8988T (cell line): ENCODE measurements around the gene SMIM29.

Source experiments
- DNase-seq: peaks from one replicate; pipeline ENCODE4 v3.0.0; 2011

SMIM29 gene

DNA sequence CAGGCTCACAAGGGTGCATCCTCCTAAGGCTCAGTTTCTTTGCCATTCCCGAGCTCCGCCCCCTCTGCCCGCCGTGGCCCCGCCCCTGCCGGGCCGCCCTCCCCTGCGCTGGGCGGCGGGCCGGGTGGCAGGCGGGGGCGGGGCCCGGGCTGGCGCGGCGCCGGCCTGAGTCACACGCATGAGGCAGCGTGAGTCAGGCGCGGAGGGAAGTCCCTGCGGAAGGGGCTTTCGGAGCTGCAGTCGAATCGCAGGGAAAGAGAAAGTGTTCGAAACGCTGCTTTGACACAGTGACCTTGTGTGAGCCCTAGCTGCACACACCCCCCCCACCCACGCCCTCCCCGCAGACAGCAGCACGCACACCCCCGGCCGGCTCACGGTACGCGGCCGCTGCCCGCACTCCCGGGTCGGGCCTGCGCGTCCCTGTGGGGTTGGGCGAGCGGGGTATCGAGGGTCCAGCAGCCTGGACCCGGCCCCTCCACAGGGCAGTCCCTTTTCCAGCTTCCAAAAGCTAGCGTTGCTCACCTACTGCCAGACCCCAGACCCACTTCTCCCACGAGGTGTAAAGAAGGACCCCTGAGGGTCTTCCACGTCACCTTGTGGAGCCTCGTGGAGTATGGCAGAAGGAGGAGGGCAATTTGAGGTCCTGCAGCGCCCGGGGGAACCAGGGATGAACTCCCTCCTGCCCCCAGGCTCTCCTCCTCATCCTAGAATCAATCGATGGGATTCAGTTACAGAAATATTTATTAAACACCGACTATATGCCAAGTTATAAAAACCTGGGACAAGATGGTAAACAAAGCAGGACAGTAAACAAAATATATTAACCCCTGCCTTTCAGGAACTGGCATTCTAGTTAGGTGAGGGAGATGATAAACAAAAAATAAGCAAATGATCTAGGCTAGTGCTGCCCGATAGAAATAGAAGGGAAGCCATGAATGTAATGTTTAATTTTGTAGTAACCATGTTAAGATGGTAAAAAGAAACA is 24.6 kb downstream of the SMIM29 start:
- peak; percentile 93 for DNase-seq

DNA sequence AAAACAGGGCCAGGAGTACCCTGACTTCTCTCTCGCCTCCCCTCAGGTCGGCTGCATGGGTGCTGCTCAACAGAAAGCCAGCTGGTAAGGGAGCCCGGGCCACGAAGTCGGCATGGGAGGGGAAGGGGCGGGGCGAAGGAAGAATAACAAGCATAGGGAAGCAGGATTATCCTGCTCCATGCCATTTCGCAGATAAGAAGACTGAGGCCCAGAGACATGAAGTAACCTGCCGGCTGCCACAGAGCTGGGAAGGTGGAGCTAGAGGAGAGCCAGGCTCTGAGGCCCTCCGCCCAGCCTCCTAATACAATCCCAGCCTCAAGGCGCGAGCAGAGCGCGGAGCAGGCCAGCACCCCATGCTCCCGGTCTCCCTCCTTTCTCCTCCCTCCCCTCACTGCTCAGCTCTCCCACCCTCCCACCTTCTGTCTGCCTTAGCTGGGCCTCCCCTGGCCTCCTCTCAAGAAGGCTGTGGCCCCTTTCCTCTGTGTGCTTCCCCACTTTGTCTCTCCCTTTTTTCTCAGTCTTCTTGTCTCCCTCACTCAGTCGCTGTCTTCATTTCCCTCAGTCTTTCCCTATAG is 25.3 kb downstream of the SMIM29 start:
- DNase-seq = no peak

DNA sequence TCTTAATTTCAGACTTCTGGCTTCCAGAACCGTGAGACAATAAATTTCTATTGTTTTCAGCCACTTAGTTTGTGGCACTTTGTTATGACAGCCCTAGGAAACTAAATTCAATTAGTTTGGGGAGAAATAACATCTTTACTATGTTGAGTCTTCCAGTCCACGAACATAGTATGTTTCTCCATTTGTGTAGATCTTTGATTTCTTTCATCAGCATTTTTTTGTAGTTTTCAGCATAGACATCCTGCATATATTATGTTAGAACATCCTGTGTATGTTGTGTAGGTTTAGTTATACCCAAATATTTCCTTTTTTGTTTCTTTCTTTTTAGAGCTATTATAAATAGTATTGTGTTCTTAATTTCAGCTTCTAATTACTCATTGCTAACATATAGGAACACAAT is 30.1 kb downstream of the SMIM29 start:
- DNase-seq = no peak

DNA sequence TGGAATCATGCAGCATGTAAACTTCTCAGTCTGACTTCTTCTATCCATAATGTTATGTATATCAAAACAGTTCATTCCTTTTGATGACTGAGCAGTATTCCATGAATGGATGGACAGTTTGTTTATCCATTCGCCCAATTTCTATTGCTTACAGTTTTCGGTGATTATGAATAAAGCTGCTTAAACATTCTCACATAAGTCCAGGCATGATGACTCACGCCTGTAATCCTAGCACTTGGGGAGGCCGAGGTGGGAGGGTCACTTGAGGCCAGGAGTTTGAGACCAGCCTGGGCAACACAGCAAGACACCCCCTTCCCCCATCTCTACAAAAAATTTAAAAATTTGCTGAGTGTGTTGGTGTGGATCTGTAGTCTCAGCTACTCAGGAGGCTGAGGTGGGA is 35.0 kb downstream of the SMIM29 start:
- DNase-seq = no peak

DNA sequence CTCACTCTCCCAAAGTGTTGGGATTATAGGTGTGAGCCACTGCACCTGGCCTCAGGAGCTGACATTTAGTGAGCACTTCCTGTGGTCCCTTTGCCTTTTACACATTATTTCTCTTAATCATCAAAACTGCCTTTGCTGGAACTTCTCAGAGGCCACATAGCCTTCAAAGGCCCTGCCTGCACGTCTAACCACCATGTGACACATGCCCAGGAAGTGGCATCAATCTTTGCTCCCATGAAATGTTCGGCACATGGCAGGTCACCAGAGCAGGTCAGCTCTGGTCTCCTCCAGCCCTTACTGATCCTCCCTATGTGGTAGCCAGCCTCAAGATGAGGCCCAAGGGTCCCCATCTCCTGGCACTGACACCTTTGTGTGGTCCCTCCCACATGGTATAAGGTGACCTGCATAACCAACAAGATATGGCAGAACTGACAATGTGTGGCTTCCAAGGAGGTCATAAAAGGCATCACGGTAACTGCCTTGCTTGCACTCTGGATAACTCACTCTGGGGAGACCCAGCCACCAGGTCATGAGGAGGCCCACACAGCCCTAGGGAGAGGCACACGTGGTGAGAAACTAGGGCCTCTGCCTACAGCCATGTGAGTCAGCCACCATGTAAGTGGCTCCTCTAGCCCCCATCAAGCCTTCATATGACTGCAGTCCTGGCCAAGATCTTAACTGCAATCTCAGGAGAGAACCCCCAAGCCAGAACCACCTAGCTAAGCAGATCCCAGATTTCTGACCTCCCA is 40.9 kb downstream of the SMIM29 start:
- DNase-seq = no peak

DNA sequence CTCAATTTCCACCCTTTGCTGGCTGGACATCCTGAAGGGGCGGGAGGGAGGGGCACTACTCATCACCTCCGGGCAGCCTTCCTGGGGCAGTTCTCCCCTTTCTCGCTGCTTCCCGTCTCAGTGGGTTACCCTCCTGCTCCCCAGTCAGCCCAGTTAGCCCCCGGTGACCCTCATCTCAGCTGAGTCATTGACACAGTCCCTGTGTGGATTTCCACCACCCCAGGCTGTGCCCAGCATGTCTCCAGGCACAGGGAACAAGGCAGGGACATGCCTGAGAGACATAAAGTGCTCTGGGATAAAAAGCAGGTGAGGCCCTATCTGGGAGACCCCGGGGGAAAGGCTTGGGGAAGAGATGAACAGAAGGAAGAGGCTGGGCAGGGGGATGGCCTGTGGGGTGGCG is 42.1 kb downstream of the SMIM29 start:
- DNase-seq = no peak

DNA sequence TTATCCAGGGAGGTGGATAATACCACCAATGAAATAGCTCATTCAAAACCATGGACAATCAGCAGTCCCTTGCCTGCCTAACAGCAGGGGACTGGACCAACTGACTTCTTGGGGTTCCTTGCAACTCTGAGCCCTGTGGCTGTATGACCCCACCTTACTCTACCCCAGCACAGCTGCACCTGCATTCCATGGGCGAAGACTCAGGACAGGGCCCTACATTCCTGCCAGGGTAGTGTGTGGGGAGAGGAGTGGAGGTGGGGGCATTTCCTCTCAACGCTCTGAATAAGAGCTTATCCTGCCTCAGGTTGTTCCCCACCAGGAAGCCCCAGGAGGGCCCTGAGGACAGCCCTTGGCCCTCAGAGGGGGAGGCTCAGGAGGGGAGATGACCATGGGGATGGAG is 42.9 kb downstream of the SMIM29 start:
- DNase-seq = no peak

DNA sequence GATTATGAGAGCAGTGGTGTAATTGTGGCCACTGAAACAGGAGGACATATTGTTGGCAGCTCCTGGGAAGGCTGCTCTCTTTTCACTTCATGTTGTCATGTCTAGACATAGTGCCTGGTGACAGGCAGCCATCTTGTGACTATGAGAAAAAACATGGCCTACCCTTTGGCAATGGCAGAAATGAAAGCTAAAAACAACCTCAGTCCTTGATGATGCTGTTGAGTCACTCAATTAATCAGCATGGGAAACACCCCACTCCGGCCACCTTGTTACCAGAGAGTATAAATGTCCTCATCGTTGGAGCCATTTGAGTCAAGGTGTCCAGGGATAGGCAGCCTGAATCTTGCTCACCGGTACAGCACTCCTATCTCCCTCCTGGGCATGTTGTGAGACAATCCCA is 43.3 kb downstream of the SMIM29 start:
- DNase-seq = no peak

DNA sequence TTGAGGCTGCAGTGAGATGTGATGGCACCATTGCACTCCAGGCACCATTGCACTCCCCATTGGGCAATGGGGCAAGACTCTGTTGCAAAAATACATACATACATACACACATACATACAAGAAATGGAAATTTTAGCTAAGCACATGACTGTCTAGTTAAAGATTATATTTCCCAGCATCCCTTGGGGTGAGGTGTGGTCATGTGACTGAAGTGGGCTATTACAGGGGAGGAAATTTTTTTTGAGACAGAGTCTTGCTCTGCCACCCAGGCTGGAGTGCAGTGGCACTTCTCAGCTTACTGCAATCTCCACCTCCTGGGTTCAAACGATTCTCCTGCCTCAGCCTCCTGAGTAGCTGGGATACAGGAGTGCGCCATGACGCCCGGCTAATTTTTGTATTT is 44.1 kb downstream of the SMIM29 start:
- no peak for DNase-seq

DNA sequence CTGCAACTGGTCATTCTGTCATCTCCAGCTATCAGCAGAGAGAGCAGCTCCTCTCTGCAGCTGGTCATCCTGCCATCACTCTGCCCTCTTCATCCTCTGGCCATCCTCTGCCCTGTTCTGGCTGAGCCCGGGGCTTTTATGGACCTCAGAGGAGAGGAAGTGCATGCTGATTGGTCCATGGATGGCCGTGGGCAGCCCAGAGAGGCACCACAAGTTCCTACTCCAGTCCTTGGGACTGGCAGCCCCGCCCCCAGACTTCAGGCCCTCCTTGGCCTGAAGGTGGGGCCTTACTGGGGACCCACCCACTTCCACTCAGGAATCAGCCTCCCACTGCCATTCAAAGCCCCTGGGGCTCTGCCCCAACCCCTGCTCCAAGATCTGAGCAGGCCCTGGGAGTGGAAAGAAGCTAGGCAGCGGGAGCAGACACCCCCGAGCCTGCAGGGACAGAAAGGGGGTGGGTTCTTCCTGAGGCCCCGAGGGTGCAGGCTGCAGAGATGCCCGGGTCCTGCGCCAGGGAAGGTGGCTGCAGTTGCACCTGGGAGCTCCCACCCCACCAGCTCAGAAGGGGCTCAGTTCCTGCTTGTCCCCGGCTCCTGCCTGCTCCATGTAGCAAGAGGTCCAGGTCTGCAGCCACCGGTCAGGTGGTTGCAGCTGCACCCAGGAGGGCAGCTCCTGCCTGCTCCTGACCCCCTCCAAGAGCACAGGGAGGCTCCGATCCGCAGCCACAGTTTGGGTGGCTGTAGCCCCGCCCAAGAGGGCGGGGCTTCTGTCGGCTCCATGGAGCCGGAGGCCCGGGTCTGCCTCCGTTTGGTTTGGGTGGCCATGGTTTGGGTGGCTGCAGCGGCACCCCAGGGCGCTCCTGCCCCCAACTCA is 46.2 kb downstream of the SMIM29 start:
- DNase-seq = no peak

DNA sequence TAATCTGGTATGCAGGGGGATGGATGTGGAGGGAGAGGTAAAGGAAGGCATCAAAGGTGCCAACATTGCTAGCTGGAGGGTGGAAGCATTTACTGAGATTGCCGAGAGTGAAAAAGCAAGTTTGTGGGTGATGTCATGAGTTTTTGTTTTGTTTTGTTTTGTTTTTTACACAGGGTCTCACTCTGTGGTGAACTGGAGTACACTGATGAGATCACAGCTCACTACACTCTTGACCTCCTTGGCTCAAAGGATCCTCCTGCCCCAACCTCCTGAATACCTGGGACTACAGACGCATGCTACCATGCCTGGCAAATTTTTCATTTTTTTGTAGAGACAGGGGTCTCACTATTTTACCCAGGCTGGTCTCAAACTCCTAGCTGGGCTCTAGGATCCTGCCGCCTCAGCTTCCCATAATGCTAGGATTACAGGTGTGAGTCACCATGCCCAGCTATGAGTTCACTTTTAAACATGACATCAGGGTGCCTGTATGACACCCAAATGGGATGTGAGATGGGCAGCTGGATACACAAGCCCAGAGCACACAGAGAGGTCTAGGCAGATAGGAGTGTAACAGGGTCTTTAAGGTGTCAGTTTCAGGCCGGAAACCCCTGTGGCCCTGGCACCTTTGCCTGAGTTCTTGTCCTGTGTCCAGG is 47.2 kb downstream of the SMIM29 start:
- no peak for DNase-seq

DNA sequence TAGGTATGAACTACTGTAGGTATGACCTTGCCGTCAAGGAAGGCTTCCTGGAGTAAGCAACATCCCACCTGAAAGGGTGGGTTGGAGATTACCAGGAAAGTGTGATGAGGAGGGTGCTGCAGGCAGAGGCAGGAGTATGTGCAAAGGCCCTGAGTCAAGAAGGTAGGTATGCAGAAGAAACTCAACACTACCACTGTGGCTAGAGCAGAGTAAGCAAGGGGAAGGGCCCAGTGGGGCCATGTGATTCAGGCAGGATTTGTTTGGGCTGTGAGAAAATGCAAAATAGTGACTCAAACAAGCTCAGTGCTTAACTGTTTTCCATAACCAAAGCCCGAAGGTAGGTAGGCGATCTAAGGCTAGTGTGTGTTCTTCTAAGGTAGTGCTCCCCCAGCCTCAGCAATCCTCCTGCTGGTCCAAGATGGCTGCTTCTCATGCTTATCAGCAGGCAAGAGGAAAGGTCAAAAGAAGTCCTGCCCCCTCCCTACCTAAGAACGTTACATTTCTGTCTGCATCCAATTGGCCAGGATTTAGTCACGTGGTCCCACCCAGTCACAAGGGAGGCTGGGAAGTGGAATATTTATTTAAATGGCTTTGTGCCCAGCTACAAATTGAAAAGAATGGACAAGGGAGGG is 48.4 kb downstream of the SMIM29 start:
- DNase-seq = no peak

DNA sequence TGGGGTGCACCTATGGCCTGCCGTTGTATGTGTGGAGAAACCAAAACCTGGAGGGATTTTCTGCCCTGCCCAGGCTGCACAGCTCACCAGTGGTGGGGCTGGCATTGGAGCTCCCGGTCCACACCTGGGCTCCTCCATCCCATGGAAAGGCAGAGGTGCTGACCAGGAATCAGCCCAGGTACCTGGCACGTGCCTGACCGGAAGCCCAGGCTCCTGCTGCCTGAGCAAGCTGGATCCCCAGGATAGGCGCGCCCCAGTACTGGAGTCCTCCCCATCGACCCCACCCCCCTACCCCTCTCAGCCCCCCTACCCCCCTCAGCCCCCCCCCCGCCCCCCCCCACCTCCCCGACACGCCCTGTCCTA is 52.0 kb downstream of the SMIM29 start:
- DNase-seq = no peak
